ENCODE data around the gene CORO2B. TPM values are rescaled to one million over a fixed set of nuclear protein-coding genes. Genes with fewer than 3 reads are reported as not detected.

Gene CORO2B
- total and polyA plus RNA-seq, 2 of the 4 experiments (the other 2 are of a cell fraction): 9.3 to 39.3 TPM

GRCh38 chr15:68553994-68554720, 24.6 kb upstream of the CORO2B start:
- H2AK5ac ChIP-seq (ENCODE audit: low read depth, low read length): no peak overlapping the region
- H2AK9ac ChIP-seq (replicated peaks; ENCODE audit: low read depth, low read length, poor library complexity): no peak overlapping the region
- no peak overlapping the region for H3K4me2 ChIP-seq (ENCODE audit: low read depth, low read length)
- TF ChIP-seq CTCF (conservative IDR thresholded peaks at IDR 0.05; ENCODE audit: low read depth, low read length) (peak; percentile 69), RAD21 (IDR thresholded peaks at IDR 0.05; ENCODE audit: low read length) (peak; percentile 82), MAFK (IDR thresholded peaks at IDR 0.05; ENCODE audit: low read depth, low read length) (no peak), SMC3 (IDR thresholded peaks at IDR 0.05; ENCODE audit: low read depth, low read length) (peak; percentile 66)
- no peak overlapping the region for H4K5ac ChIP-seq (ENCODE audit: low read depth, low read length)
- peaks cover 2% of the 10 kb centered on the region for H3K27me3 ChIP-seq (ENCODE audit: control insufficient read depth, insufficient read depth, low read length)
- POLR2A ChIA-PET (ENCODE audit: unreplicated experiment): no interaction called here
- ATAC-seq (ENCODE audit: low read depth): peak; percentile 55
- no peak overlapping the region for H2BK15ac ChIP-seq (ENCODE audit: low read depth, low read length)
- H4K91ac ChIP-seq (ENCODE audit: insufficient read depth, low read depth, low read length): no peak overlapping the region
- intact Hi-C loops (cut with micrococcal nuclease): loop anchor here (1.0 to 5.0 kb wide), 2 partner anchors 302 to 321 kb away; no protein-coding TSS in a partner anchor
- in situ Hi-C loops (cut with MboI; ENCODE audit: low sequenced_read_pairs): loop anchor here (5.0 kb wide), 3 partner anchors 252 to 368 kb away; no protein-coding TSS in a partner anchor
- no peak overlapping the region for H3K23ac ChIP-seq (ENCODE audit: low read depth, low read length)
- no TSS peak for BruUV-seq (replicated peaks)
- H2BK20ac ChIP-seq (ENCODE audit: low read depth, low read length): no peak overlapping the region
- dilution Hi-C loops (cut with HindIII; ENCODE audit: low sequenced_read_pairs, unreplicated experiment): no loop called here
- no peaks in the 10 kb centered on the region for H3K9me3 ChIP-seq (ENCODE audit: control insufficient read depth, insufficient read depth, low read length)
- peaks cover 5% of the 10 kb centered on the region for H3K4me1 ChIP-seq (ENCODE audit: control insufficient read depth, insufficient read depth, low read length)
- DNase-seq: peak; percentile 58
- H2BK120ac ChIP-seq (ENCODE audit: low read depth, low read length): no peak overlapping the region
- H4K20me1 ChIP-seq (ENCODE audit: insufficient read depth, low read length): no peaks in the 10 kb centered on the region
- CTCF ChIA-PET: interaction anchor here (0.6 to 1.5 kb wide), 8 partner anchors 77 to 371 kb away, joined by 3 to 6 read pairs (median 3); no protein-coding TSS in a partner anchor
- no peaks in the 10 kb centered on the region for H3K36me3 ChIP-seq (ENCODE audit: control insufficient read depth, insufficient read depth, low read length)
- no peak overlapping the region for H3K9ac ChIP-seq (ENCODE audit: low read depth, low read length)
- H3K56ac ChIP-seq (ENCODE audit: extremely low read depth, insufficient read depth, low read length): no peak overlapping the region
- H3K18ac ChIP-seq (ENCODE audit: low read depth, low read length): no peak overlapping the region
- H3K14ac ChIP-seq (replicated peaks; ENCODE audit: low read depth, low read length): no peak overlapping the region
- 52% methylated on average over 8 of the region's 10 CpGs; no CpG with 5 or more reads in 1 of the 2 experiments for WGBS, 2 experiments (ENCODE audit: extremely low coverage in 2 of 2, insufficient read length in 1 of 2)
- H3K79me1 ChIP-seq (ENCODE audit: low read depth in 1 of 2, low read length in 2 of 2): no peaks in the 10 kb centered on the region
- H2AFZ ChIP-seq (replicated peaks; ENCODE audit: low read length, poor library complexity): no peak overlapping the region
- no peak overlapping the region for H2BK5ac ChIP-seq (ENCODE audit: low read depth, low read length, poor library complexity, severe bottlenecking)
- H3K9me1 ChIP-seq (ENCODE audit: insufficient read depth, low read length): peaks cover 7% of the 10 kb centered on the region
- no peak overlapping the region for H3K4me3 ChIP-seq (ENCODE audit: insufficient read depth, low read depth, low read length)
- no peak overlapping the region for H3K27ac ChIP-seq (ENCODE audit: insufficient read depth, low read length)
- no peak overlapping the region; the same call in 1 of the 2 replicates for H3K4ac ChIP-seq (ENCODE audit: low read depth, low read length)
- no peak overlapping the region for H4K8ac ChIP-seq (ENCODE audit: low read depth in 2 of 2, low read length in 2 of 2)
